ENCODE measurements around the gene PAGE2B.
"Not testable (repeated sequence)": the region's sequence is repeated elsewhere in the genome, so short reads cannot be mapped to it uniquely, and the experiment has no call there.

Gene PAGE2B

GRCh38 chrX:55111578-55112254 is 36.9 kb downstream of the PAGE2B start:
- DNase-seq: no peak

GRCh38 chrX:55116589-55116988 is 41.8 kb downstream of the PAGE2B start:
- DNase-seq: not testable (repeated sequence)

- DNase-seq: no peak
Measured at GRCh38 chrX:55118574-55118973, 43.7 kb downstream of the PAGE2B start.

GRCh38 chrX:55119271-55119670 is 44.4 kb downstream of the PAGE2B start:
- DNase-seq: no peak

GRCh38 chrX:55119712-55120111 is 44.9 kb downstream of the PAGE2B start:
- DNase-seq: no peak

GRCh38 chrX:55120761-55121358 is 46.0 kb downstream of the PAGE2B start:
- no peak for DNase-seq

- no peak for DNase-seq
Measured at GRCh38 chrX:55123900-55124299, 49.1 kb downstream of the PAGE2B start.

- DNase-seq: no peak
Measured at GRCh38 chrX:55127692-55128091, 52.9 kb downstream of the PAGE2B start.
